Measurements from ENCODE around the gene FAM216B.
"Not testable (repeated sequence)": the region's sequence is repeated elsewhere in the genome, so short reads cannot be mapped to it uniquely, and the experiment has no call there.

The FAM216B gene

GRCh38 chr13:42781352-42781751 lies at the start of gene FAM216B:
Gene FAM216B (plus strand): TSS chr13:42781584. CDS start chr13:42784068, 2,484 bp downstream.
- no peak for DNase-seq

- DNase-seq: no peak
Measured at GRCh38 chr13:42732073-42732472, 49.3 kb upstream of the FAM216B start.

- DNase-seq: no peak
Measured at GRCh38 chr13:42733046-42733445, 48.3 kb upstream of the FAM216B start.

GRCh38 chr13:42735010-42735409 lies 46.4 kb upstream of the FAM216B start:
- no peak for DNase-seq

GRCh38 chr13:42740753-42741152 lies 40.6 kb upstream of the FAM216B start:
- peak; percentile 26 to 40 for DNase-seq

- no peak for DNase-seq
Measured at GRCh38 chr13:42741914-42742313, 39.5 kb upstream of the FAM216B start.

- DNase-seq: peak; percentile 10 to 42
Measured at GRCh38 chr13:42745655-42746054, 35.7 kb upstream of the FAM216B start.

- DNase-seq: no peak
Measured at GRCh38 chr13:42746866-42747265, 34.5 kb upstream of the FAM216B start.

GRCh38 chr13:42747399-42747873 lies 33.9 kb upstream of the FAM216B start:
- no peak for DNase-seq

- DNase-seq: no peak
Measured at GRCh38 chr13:42750794-42751193, 30.6 kb upstream of the FAM216B start.

- no peak for DNase-seq
Measured at GRCh38 chr13:42751693-42752092, 29.7 kb upstream of the FAM216B start.

- DNase-seq: no peak
Measured at GRCh38 chr13:42752731-42753130, 28.7 kb upstream of the FAM216B start.

- DNase-seq: no peak
Measured at GRCh38 chr13:42753697-42754096, 27.7 kb upstream of the FAM216B start.

GRCh38 chr13:42754801-42755510 lies 26.4 kb upstream of the FAM216B start:
- DNase-seq: no peak

- no peak for DNase-seq
Measured at GRCh38 chr13:42757678-42758420, 23.5 kb upstream of the FAM216B start.

- no peak for DNase-seq
Measured at GRCh38 chr13:42758515-42758914, 22.9 kb upstream of the FAM216B start.

GRCh38 chr13:42760951-42761350 lies 20.4 kb upstream of the FAM216B start:
- DNase-seq: no peak

GRCh38 chr13:42762251-42762650 lies 19.1 kb upstream of the FAM216B start:
- DNase-seq: no peak

GRCh38 chr13:42762917-42763316 lies 18.5 kb upstream of the FAM216B start:
- DNase-seq: no peak

- no peak for DNase-seq
Measured at GRCh38 chr13:42766016-42766415, 15.4 kb upstream of the FAM216B start.

GRCh38 chr13:42769650-42770049 lies 11.7 kb upstream of the FAM216B start:
- DNase-seq: no peak

GRCh38 chr13:42776558-42776957 lies 4.8 kb upstream of the FAM216B start:
- not testable (repeated sequence) for DNase-seq

GRCh38 chr13:42777467-42777866 lies 3.9 kb upstream of the FAM216B start:
- no peak for DNase-seq

- DNase-seq: no peak
Measured at GRCh38 chr13:42780044-42780443, 1.3 kb upstream of the FAM216B start.

Measured in Kasumi-1 (cell line).